ENCODE data around the gene HSD17B10.

The HSD17B10 gene

DNA sequence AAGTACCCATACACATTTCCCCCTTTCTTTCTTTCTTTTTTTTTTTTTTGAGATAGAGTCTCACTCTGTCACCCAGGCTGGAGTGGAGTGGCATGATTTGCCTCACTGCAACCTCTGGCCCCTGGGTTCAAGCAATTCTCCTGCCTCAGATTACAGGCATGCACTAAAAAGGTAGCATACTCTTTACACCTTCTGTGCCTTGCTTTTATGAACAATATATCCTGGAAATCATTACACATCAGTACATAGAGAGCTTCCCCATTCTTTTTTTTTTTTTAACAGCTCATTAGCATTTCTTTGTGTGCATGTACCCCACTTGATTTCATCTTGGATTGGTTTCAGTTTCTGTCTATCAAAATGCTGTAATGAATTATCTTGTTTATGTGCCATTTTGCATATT is 18.6 kb upstream of the HSD17B10 start:
- Histone ChIP-seq H3K4me3 (ENCODE audit: low read length) (no peak overlapping the region), H3K27ac (ENCODE audit: low read length) (no peak overlapping the region), H3K27me3 (ENCODE audit: control insufficient read depth, insufficient read depth, low read length) (no peaks in the 10 kb centered on the region), H3K4me1 (ENCODE audit: control insufficient read depth, low read depth, low read length) (no peaks in the 10 kb centered on the region), H3K9ac (ENCODE audit: low read length) (no peak overlapping the region), H3K9me3 (ENCODE audit: control insufficient read depth, low read depth, low read length) (peaks cover 10% of the 10 kb centered on the region), H3K36me3 (ENCODE audit: control insufficient read depth, low read depth, low read length) (no peaks in the 10 kb centered on the region)

DNA sequence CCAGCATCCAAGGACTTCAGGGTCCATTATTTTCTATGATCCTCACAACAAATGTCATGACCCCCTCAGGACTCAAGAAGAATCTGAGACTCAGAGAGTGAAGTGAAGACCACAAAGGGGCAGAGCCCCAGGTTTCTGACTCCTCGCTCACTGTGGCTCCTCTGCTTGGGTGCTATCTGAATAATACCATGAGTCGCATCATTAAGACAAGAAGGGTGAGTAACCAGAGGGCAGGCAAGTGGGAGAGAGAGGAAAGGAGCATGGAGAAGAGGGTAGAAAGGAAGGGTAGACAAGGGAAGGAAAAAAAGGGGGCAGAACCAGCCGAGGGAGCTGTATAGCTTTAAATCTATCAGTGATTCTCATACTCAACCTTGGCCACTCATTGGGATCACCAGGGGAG is 15.5 kb upstream of the HSD17B10 start:
- Histone ChIP-seq H3K4me1 (ENCODE audit: control insufficient read depth, low read depth, low read length) (no peaks in the 10 kb centered on the region), H3K4me3 (ENCODE audit: low read length) (no peak overlapping the region), H3K27me3 (ENCODE audit: control insufficient read depth, insufficient read depth, low read length) (no peaks in the 10 kb centered on the region), H3K36me3 (ENCODE audit: control insufficient read depth, low read depth, low read length) (no peaks in the 10 kb centered on the region), H3K9me3 (ENCODE audit: control insufficient read depth, low read depth, low read length) (peaks cover 10% of the 10 kb centered on the region), H3K27ac (ENCODE audit: low read length) (no peak overlapping the region), H3K9ac (ENCODE audit: low read length) (no peak overlapping the region)

DNA sequence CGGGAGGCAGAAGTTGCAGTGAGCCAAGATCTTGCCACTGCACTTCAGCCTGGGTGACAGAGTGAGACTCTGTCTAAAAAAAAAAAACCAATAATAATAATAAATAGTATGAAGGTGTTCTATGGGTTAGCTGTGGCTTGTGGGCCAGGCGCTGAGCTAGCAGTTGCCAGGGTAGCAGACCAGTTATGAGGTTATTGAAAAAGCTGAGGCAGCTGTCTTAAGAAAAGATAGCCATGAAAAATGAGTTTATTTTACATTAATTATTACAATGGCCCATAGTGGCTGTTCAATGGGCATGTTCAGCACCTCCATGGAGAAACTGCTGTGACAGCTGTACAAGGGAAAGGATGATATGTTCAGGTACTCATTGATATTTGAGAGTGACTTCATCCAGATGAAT is 13.3 kb upstream of the HSD17B10 start:
- Histone ChIP-seq H3K9ac (ENCODE audit: low read length) (no peak overlapping the region), H3K27ac (ENCODE audit: low read length) (no peak overlapping the region), H3K9me3 (ENCODE audit: control insufficient read depth, low read depth, low read length) (peaks cover 10% of the 10 kb centered on the region), H3K36me3 (ENCODE audit: control insufficient read depth, low read depth, low read length) (no peaks in the 10 kb centered on the region), H3K27me3 (ENCODE audit: control insufficient read depth, insufficient read depth, low read length) (no peaks in the 10 kb centered on the region), H3K4me3 (ENCODE audit: low read length) (no peak overlapping the region), H3K4me1 (ENCODE audit: control insufficient read depth, low read depth, low read length) (no peaks in the 10 kb centered on the region)

DNA sequence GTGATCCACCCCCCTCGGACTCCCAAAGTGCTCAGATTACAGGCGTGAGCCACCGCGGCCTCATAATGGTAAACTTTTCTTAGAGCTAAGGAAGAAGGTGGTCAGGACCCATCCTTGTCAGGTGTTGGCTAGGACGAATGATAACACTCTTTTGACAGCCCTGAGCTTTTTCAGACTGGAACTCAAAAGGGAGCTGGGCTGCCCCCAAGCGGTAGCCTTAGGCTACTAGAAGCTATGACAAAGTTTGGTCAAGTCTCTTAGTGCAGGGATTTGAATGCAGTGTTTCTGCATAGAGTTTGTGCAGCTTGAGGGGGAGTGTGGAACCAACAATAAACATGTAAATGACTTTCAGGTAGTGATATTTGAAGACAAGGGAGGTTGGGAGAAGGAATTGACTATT is 11.8 kb upstream of the HSD17B10 start:
- no peak overlapping the region for H3K9ac ChIP-seq (ENCODE audit: low read length)
- H3K9me3 ChIP-seq (ENCODE audit: control insufficient read depth, low read depth, low read length) = peaks cover 10% of the 10 kb centered on the region
- no peaks in the 10 kb centered on the region for H3K4me1 ChIP-seq (ENCODE audit: control insufficient read depth, low read depth, low read length)
- no peaks in the 10 kb centered on the region for H3K36me3 ChIP-seq (ENCODE audit: control insufficient read depth, low read depth, low read length)
- no peak overlapping the region for H3K4me3 ChIP-seq (ENCODE audit: low read length)
- peaks cover 5% of the 10 kb centered on the region for H3K27me3 ChIP-seq (ENCODE audit: control insufficient read depth, insufficient read depth, low read length)
- H3K27ac ChIP-seq (ENCODE audit: low read length) = no peak overlapping the region

GRCh38 chrX:53442322-53442631 is 8.1 kb upstream of the HSD17B10 start:
- H3K4me3 ChIP-seq (ENCODE audit: low read length) = peak overlapping the region; percentile 58
- H3K9ac ChIP-seq (ENCODE audit: low read length) = no peak overlapping the region
- no peak overlapping the region for H3K27ac ChIP-seq (ENCODE audit: low read length)
- no peaks in the 10 kb centered on the region for H3K9me3 ChIP-seq (ENCODE audit: control insufficient read depth, low read depth, low read length)
- no peaks in the 10 kb centered on the region for H3K4me1 ChIP-seq (ENCODE audit: control insufficient read depth, low read depth, low read length)
- H3K27me3 ChIP-seq (ENCODE audit: control insufficient read depth, insufficient read depth, low read length) = peaks cover 12% of the 10 kb centered on the region
- H3K36me3 ChIP-seq (ENCODE audit: control insufficient read depth, low read depth, low read length) = no peaks in the 10 kb centered on the region

- Histone ChIP-seq H3K36me3 (ENCODE audit: control insufficient read depth, low read depth, low read length) (no peaks in the 10 kb centered on the region), H3K9me3 (ENCODE audit: control insufficient read depth, low read depth, low read length) (no peaks in the 10 kb centered on the region), H3K9ac (ENCODE audit: low read length) (no peak overlapping the region), H3K27me3 (ENCODE audit: control insufficient read depth, insufficient read depth, low read length) (peaks cover 12% of the 10 kb centered on the region), H3K27ac (ENCODE audit: low read length) (no peak overlapping the region), H3K4me1 (ENCODE audit: control insufficient read depth, low read depth, low read length) (no peaks in the 10 kb centered on the region), H3K4me3 (ENCODE audit: low read length) (peak overlapping the region; percentile 58)
These were observed 7.6 kb upstream of the HSD17B10 start for GRCh38 chrX:53441531-53442321.

- peak overlapping the region; percentile 58 for H3K4me3 ChIP-seq (ENCODE audit: low read length)
- H3K27ac ChIP-seq (ENCODE audit: low read length) = no peak overlapping the region
- peaks cover 12% of the 10 kb centered on the region for H3K27me3 ChIP-seq (ENCODE audit: control insufficient read depth, insufficient read depth, low read length)
- H3K9me3 ChIP-seq (ENCODE audit: control insufficient read depth, low read depth, low read length) = no peaks in the 10 kb centered on the region
- H3K9ac ChIP-seq (ENCODE audit: low read length) = no peak overlapping the region
- no peaks in the 10 kb centered on the region for H3K4me1 ChIP-seq (ENCODE audit: control insufficient read depth, low read depth, low read length)
- no peaks in the 10 kb centered on the region for H3K36me3 ChIP-seq (ENCODE audit: control insufficient read depth, low read depth, low read length)
These were observed 6.7 kb upstream of the HSD17B10 start for GRCh38 chrX:53440621-53441517.

DNA sequence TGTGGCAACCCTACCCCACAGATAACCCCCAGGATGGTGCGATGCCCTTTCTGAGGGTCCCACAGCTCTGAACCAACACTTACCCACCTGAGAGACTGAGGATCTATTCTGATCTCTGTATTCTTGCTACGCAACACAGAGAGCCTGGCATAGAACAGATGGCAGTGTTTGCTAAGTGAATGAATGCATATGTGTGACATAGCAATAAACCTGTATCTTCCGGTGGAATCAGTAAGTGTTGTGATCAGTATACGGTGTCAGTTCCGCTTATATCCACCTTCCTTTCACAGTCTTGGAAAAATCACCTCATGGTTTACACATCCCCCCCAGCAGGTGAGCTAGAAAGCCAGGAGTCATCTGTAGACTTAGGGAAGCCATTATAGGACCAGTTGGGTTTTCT is 5.9 kb upstream of the HSD17B10 start:
- H3K4me1 ChIP-seq (ENCODE audit: control insufficient read depth, low read depth, low read length) = no peaks in the 10 kb centered on the region
- no peak overlapping the region for H3K27ac ChIP-seq (ENCODE audit: low read length)
- no peak overlapping the region for H3K9ac ChIP-seq (ENCODE audit: low read length)
- H3K27me3 ChIP-seq (ENCODE audit: control insufficient read depth, insufficient read depth, low read length) = peaks cover 12% of the 10 kb centered on the region
- no peaks in the 10 kb centered on the region for H3K9me3 ChIP-seq (ENCODE audit: control insufficient read depth, low read depth, low read length)
- H3K4me3 ChIP-seq (ENCODE audit: low read length) = peak overlapping the region; percentile 58
- H3K36me3 ChIP-seq (ENCODE audit: control insufficient read depth, low read depth, low read length) = no peaks in the 10 kb centered on the region

DNA sequence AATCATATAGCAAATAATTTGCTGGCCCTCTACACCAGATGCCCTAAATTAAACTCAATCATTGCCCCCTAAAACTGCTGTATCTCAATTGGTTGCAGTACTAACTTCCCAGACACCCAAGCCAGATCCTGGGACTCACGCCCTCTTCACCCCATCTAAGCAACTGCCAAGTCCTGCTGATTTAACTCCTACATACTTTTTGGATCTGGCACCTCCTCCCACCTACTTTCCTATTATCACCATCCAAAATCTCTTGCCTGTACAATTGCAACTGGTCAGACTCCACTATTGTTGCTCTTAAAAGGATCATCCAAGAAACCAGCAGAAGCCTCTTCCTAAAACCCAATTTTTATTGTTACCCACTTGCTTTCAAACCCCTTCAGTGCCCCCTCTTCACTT is 4.7 kb upstream of the HSD17B10 start:
- Histone ChIP-seq H3K27me3 (ENCODE audit: control insufficient read depth, insufficient read depth, low read length) (peaks cover 12% of the 10 kb centered on the region), H3K27ac (ENCODE audit: low read length) (no peak overlapping the region), H3K9ac (ENCODE audit: low read length) (no peak overlapping the region), H3K4me1 (ENCODE audit: control insufficient read depth, low read depth, low read length) (no peaks in the 10 kb centered on the region), H3K4me3 (ENCODE audit: low read length) (no peak overlapping the region), H3K9me3 (ENCODE audit: control insufficient read depth, low read depth, low read length) (no peaks in the 10 kb centered on the region), H3K36me3 (ENCODE audit: control insufficient read depth, low read depth, low read length) (no peaks in the 10 kb centered on the region)

DNA sequence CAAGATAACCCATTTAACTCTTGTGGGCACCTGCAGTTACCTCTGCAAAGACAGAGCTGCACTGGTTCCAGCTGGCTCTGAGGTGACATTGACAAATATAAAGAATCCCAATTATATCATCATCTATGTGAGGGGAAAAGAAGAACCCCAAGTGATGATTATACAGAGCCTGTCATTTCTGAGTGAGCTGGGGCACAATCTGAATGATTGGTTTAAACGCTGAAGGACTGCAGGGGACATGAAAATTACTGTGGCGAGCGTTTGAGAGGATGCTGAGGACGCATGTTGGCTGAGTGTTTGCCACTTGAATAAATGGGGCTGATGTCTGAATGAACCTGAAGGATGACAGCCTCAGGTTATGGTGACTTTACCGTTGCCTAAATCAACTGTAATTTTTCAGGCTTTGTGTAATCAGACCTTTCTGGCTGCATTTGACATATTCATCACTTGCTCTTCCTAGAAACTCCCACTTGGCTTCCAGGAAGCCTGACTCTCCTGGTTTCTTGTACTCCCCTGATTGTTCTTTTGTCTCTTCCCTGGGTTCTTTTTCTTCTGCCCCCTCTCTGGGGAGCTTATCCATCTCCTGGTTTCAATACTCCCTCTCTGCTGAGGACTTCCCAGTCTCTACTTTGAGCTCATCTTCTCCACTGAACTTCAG is 4.1 kb upstream of the HSD17B10 start:
- no peaks in the 10 kb centered on the region for H3K9me3 ChIP-seq (ENCODE audit: control insufficient read depth, low read depth, low read length)

GRCh38 chrX:53437206-53437605 is 3.0 kb upstream of the HSD17B10 start:
- H3K4me3 ChIP-seq (ENCODE audit: low read length) = no peak overlapping the region
- no peaks in the 10 kb centered on the region for H3K36me3 ChIP-seq (ENCODE audit: control insufficient read depth, low read depth, low read length)
- H3K9me3 ChIP-seq (ENCODE audit: control insufficient read depth, low read depth, low read length) = no peaks in the 10 kb centered on the region
- H3K27me3 ChIP-seq (ENCODE audit: control insufficient read depth, insufficient read depth, low read length) = peaks cover 12% of the 10 kb centered on the region
- no peak overlapping the region for H3K27ac ChIP-seq (ENCODE audit: low read length)
- H3K9ac ChIP-seq (ENCODE audit: low read length) = no peak overlapping the region
- no peaks in the 10 kb centered on the region for H3K4me1 ChIP-seq (ENCODE audit: control insufficient read depth, low read depth, low read length)

More for the DNA sequence above, 4.1 kb upstream of the HSD17B10 start:
- no peak overlapping the region for H3K27ac ChIP-seq (ENCODE audit: low read length)
- no peak overlapping the region for H3K9ac ChIP-seq (ENCODE audit: low read length)
- H3K27me3 ChIP-seq (ENCODE audit: control insufficient read depth, insufficient read depth, low read length) = peaks cover 12% of the 10 kb centered on the region
- no peak overlapping the region for H3K4me3 ChIP-seq (ENCODE audit: low read length)
- no peaks in the 10 kb centered on the region for H3K36me3 ChIP-seq (ENCODE audit: control insufficient read depth, low read depth, low read length)
- H3K4me1 ChIP-seq (ENCODE audit: control insufficient read depth, low read depth, low read length) = no peaks in the 10 kb centered on the region

Data from iPS-18a (cell line).